HepG2 (cell line): Measurements from ENCODE around the gene DOCK11. TPM values are rescaled to one million over a fixed set of nuclear protein-coding genes. Genes with fewer than 3 reads are reported as not detected.

Experiments
- ATAC-seq: fragments of 200-7000 bp; cut with Tn5 transposase; 3 replicates; pipeline ENCODE4 v1.9.1; 2020; ENCODE audit warnings: mild to moderate bottlenecking, moderate library complexity
- BruUV-seq: library from RNA; stranded (reverse); fragments of 400-500 nt; replicated peaks from 2 replicates; lab custom pipeline; 2021; lab: Mats Ljungman, UMichigan
- CTCF ChIA-PET: fragments of 300-600 bp; formaldehyde crosslinking; extraction: SDS; loops from one replicate; lab custom pipeline; 2021; ENCODE audit warnings: low total read pairs, inconsistent platforms, low intra/inter-chr PET ratio; lab: Yijun Ruan, JAX
- POLR2A ChIA-PET: fragments of 350-600 bp; sonication (Branson Sonifier 250); formaldehyde crosslinking; loops from one replicate; lab custom pipeline; 2020; ENCODE audit warnings: antibody characterized with exemption, inconsistent platforms; lab: Yijun Ruan, JAX
- DNase-seq: peaks from one replicate; pipeline ENCODE4 v3.0.0-alpha.2; 2015; ENCODE audit warnings: low spot score
- FAIRE-seq: peaks from 3 replicates; lab custom pipeline; 2011; peaks lifted over from hg19 to GRCh38; lab: Jason Lieb, UNC
- H2AFZ ChIP-seq: one replicate; pipeline ENCODE4 v1.6.1; 2011; ENCODE audit warnings: low read length, inconsistent platforms
- H3K27ac ChIP-seq: fragments of 300-600 bp; 3 replicates; pipeline ENCODE4 v1.8.0; 2011; ENCODE audit warnings: mixed run types, mild to moderate bottlenecking, mixed read lengths, low read length, inconsistent platforms; ENCODE audit not compliant: insufficient read depth; ENCODE audit errors: extremely low read length
- H3K27me3 ChIP-seq, 2 experiments: fragments of 200-600 bp in 1 of 2; 2 replicates in 1 of 2; 3 replicates in 1 of 2; pipeline versions ENCODE4 v1.6.0 to v1.8.0; 2011; ENCODE audit warnings: low read length in 2 of 2, mild to moderate bottlenecking in 2 of 2, moderate library complexity in 2 of 2, inconsistent platforms in 1 of 2; ENCODE audit not compliant: insufficient read depth in 2 of 2, control insufficient read depth in 1 of 2
- H3K36me3 ChIP-seq, 2 experiments: fragments of 200-600 bp in 1 of 2; replicated peaks in 1 of 2; 2 replicates in 1 of 2; 3 replicates in 1 of 2; pipeline versions ENCODE4 v1.5.1 to v1.8.0; 2011; ENCODE audit warnings: low read length in 2 of 2, inconsistent platforms in 1 of 2; ENCODE audit not compliant: insufficient read depth in 2 of 2, control insufficient read depth in 1 of 2
- H3K4me1 ChIP-seq: 2 replicates; pipeline ENCODE4 v1.5.1; 2012; ENCODE audit warnings: low read length, inconsistent platforms; ENCODE audit not compliant: insufficient read depth
- H3K4me2 ChIP-seq: 2 replicates; pipeline ENCODE4 v1.6.0; 2011; ENCODE audit warnings: low read depth, low read length, inconsistent platforms
- H3K4me3 ChIP-seq, 3 experiments: fragments of 200-600 bp in 1 of 3; sonication (generic), shearing (Covaris generic) in 1 of 3; replicated peaks in 1 of 3; 2 replicates each; pipeline ENCODE4 v1.5.1; 2011 to 2016; ENCODE audit warnings: low read length in 3 of 3, inconsistent platforms in 2 of 3, low read depth in 2 of 3, mild to moderate bottlenecking in 2 of 3, control low read depth in 1 of 3, mixed read lengths in 1 of 3; ENCODE audit not compliant: insufficient read depth in 1 of 3
- H3K79me2 ChIP-seq: one replicate; pipeline ENCODE4 v1.6.1; 2011; ENCODE audit warnings: low read length, inconsistent platforms; ENCODE audit not compliant: insufficient read depth
- H3K9ac ChIP-seq: 2 replicates; pipeline ENCODE4 v1.6.0; 2011; ENCODE audit warnings: mild to moderate bottlenecking, low read depth, low read length, inconsistent platforms; ENCODE audit not compliant: insufficient read depth
- H3K9me3 ChIP-seq: 2 replicates; pipeline ENCODE4 v1.5.1; 2012; ENCODE audit warnings: mild to moderate bottlenecking, low read length
- H4K20me1 ChIP-seq: 2 replicates; pipeline ENCODE4 v1.6.0; 2011; ENCODE audit warnings: inconsistent platforms, mild to moderate bottlenecking, low read length, moderate library complexity; ENCODE audit not compliant: insufficient read depth
- AGO1 ChIP-seq: fragments of 200-400 bp; formaldehyde crosslinking; IDR thresholded peaks from 2 replicates; pipeline ENCODE4 v1.6.1; 2017; ENCODE audit warnings: mild to moderate bottlenecking, low read depth, low read length, moderate library complexity; ENCODE audit not compliant: poor library complexity, severe bottlenecking
- ATRX ChIP-seq: sonication (generic); formaldehyde crosslinking; IDR thresholded peaks from 2 replicates; pipeline ENCODE4 v1.4.0; 2020; ENCODE audit warnings: missing genetic modification reagents, borderline replicate concordance
- ELF3 ChIP-seq: IDR thresholded peaks from 2 replicates; pipeline ENCODE4 v1.6.1; 2016; ENCODE audit warnings: missing genetic modification reagents, missing compliant biosample characterization
- POLR2AphosphoS5 ChIP-seq: IDR thresholded peaks from 2 replicates; pipeline ENCODE4 v1.6.1; 2012; ENCODE audit warnings: low read depth, low read length
- REXO4 ChIP-seq: sonication (generic); formaldehyde crosslinking; IDR thresholded peaks from 2 replicates; pipeline ENCODE4 v1.8.0; 2022; ENCODE audit warnings: missing genetic modification reagents, mild to moderate bottlenecking, borderline replicate concordance
- RFXAP ChIP-seq: sonication (generic); formaldehyde crosslinking; IDR thresholded peaks from 2 replicates; pipeline ENCODE4 v1.4.0; 2020; ENCODE audit warnings: missing genetic modification reagents, borderline replicate concordance
- SIN3A ChIP-seq: IDR thresholded peaks from 2 replicates; pipeline ENCODE4 v1.6.1; 2011; ENCODE audit warnings: low read depth, mild to moderate bottlenecking, control low read depth, low read length, borderline replicate concordance
- ZEB1 ChIP-seq: IDR thresholded peaks from 2 replicates; pipeline ENCODE4 v1.6.1; 2012; ENCODE audit warnings: mild to moderate bottlenecking, low read depth, inconsistent platforms; ENCODE audit not compliant: insufficient replicate concordance
- ZNF136 ChIP-seq: sonication (generic); formaldehyde crosslinking; IDR thresholded peaks from 2 replicates; pipeline ENCODE4 v1.8.1; 2022; ENCODE audit warnings: low read depth, mild to moderate bottlenecking, moderate library complexity, missing genetic modification reagents
- ZNF263 ChIP-seq: sonication (generic); formaldehyde crosslinking; IDR thresholded peaks from 2 replicates; pipeline ENCODE4 v1.4.0; 2020; ENCODE audit warnings: missing genetic modification reagents
- ZNF317 ChIP-seq: sonication (generic); formaldehyde crosslinking; IDR thresholded peaks from 2 replicates; pipeline ENCODE4 v1.5.0; 2020; ENCODE audit warnings: mild to moderate bottlenecking, missing genetic modification reagents
- ZNF329 ChIP-seq: sonication (generic); formaldehyde crosslinking; IDR thresholded peaks from 2 replicates; pipeline ENCODE4 v1.9.0; 2021; ENCODE audit warnings: low read depth, mild to moderate bottlenecking, missing genetic modification reagents
- ZNF33B ChIP-seq: sonication (generic); formaldehyde crosslinking; IDR thresholded peaks from 2 replicates; pipeline ENCODE4 v1.5.1; 2020; ENCODE audit warnings: mild to moderate bottlenecking, missing genetic modification reagents
- ZNF501 ChIP-seq: sonication (generic); formaldehyde crosslinking; IDR thresholded peaks from 2 replicates; pipeline ENCODE4 v1.5.1; 2020; ENCODE audit warnings: mild to moderate bottlenecking, moderate library complexity, missing genetic modification reagents
- WGBS: methylation state at CpG from one replicate; pipeline ENCODE4 v1.1.6; 2017; ENCODE audit warnings: low lambda C conversion rate; 5-methylcytosine and 5-hydroxymethylcytosine counted together
- in situ Hi-C: cut with HindIII; loops from 2 replicates; pipeline ENCODE4 v1.10.0; 2017; ENCODE audit warnings: low pct_unique_long_range_greater_than_20kb; ENCODE audit not compliant: extremely low pct_ligation_motif_present
- intact Hi-C: fragments of 100-400 bp; cut with micrococcal nuclease; formaldehyde crosslinking; loops from one replicate; pipeline ENCODE4 v1.10.0; 2022; ENCODE audit not compliant: unreplicated experiment
- polyA plus RNA-seq, 8 experiments: library from polyadenylated mRNA; depleted of rRNA in 3 of 8; stranded (reverse) in 7 of 8; unstranded in 1 of 8; fragments of >200 nt; fragmentation: Illumina TruSeq in 4 of 8; extraction: Trizol in 4 of 8; gene quantifications; 2 replicates each; pipeline versions ENCODE4 v1.2.1 to v1.2.3, GENCODE V29; 2011 to 2016; ENCODE audit warnings: low read depth in 4 of 8, missing spikeins in 1 of 8, mixed read lengths in 1 of 8; ENCODE audit not compliant: insufficient read depth in 1 of 8
- total RNA-seq, 5 experiments: library from RNA; depleted of rRNA; stranded (reverse); fragments of >200 nt; fragmentation: Illumina TruSeq; extraction: Trizol; gene quantifications; 2 replicates each; pipeline ENCODE4 v1.2.3, GENCODE V29; 2016; ENCODE audit warnings: low read depth in 1 of 5
- TF ChIP-seq, protein P1 (sequence below): fragments of 450-650 bp; IDR thresholded peaks from 2 replicates; pipeline ENCODE4 v1.6.1; 2016
- TF ChIP-seq, protein P2 (sequence below): sonication (generic); formaldehyde crosslinking; IDR thresholded peaks from 2 replicates; pipeline ENCODE4 v1.9.0; 2021; ENCODE audit warnings: missing genetic modification reagents, borderline replicate concordance
- TF ChIP-seq, protein P3 (sequence below): IDR thresholded peaks from 2 replicates; pipeline ENCODE4 v1.6.1; 2016; ENCODE audit warnings: missing genetic modification reagents, missing compliant biosample characterization

The DOCK11 gene
- total and polyA plus RNA-seq, 2 of the 13 experiments (the other 11 are each of a cell fraction or from before 2014, with no cell fraction given) = 0.02 to 0.12 TPM

- ChIA-PET CTCF (no interaction called here), POLR2A (no interaction called here)
- Histone ChIP-seq H3K9me3 (no peaks in the 10 kb centered on the region), H3K27ac (no peak overlapping the region), H3K4me3 (no peak overlapping the region), H4K20me1 (no peaks in the 10 kb centered on the region), H3K4me1 (no peaks in the 10 kb centered on the region), H3K36me3 (no peaks in the 10 kb centered on the region), H3K27me3 (no peaks in the 10 kb centered on the region), H3K9ac (no peak overlapping the region), H3K4me2 (no peak overlapping the region), H3K79me2 (no peaks in the 10 kb centered on the region), H2AFZ (no peak overlapping the region)
- 34% methylated on average over 3 of the region's 3 CpGs for WGBS
- no TSS peak for BruUV-seq
- DNase-seq (no peak), ATAC-seq (no peak), FAIRE-seq (no peak)
- no peak for TF ChIP-seq ELF3 (CRISPR knock-in tag)
- TF ChIP-seq SIN3A = no peak
- no peak for TF ChIP-seq RFXAP (CRISPR knock-in tag)
- no peak for TF ChIP-seq ZNF501 (CRISPR knock-in tag)
- no peak for TF ChIP-seq ZNF136 (CRISPR knock-in tag)
- no peak for TF ChIP-seq ZNF263 (CRISPR knock-in tag)
- TF ChIP-seq, protein P1, sequence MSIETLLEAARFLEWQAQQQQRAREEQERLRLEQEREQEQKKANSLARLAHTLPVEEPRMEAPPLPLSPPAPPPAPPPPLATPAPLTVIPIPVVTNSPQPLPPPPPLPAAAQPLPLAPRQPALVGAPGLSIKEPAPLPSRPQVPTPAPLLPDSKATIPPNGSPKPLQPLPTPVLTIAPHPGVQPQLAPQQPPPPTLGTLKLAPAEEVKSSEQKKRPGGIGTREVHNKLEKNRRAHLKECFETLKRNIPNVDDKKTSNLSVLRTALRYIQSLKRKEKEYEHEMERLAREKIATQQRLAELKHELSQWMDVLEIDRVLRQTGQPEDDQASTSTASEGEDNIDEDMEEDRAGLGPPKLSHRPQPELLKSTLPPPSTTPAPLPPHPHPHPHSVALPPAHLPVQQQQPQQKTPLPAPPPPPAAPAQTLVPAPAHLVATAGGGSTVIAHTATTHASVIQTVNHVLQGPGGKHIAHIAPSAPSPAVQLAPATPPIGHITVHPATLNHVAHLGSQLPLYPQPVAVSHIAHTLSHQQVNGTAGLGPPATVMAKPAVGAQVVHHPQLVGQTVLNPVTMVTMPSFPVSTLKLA = no peak
- no peak for TF ChIP-seq ZEB1
- TF ChIP-seq POLR2AphosphoS5 = no peak
- TF ChIP-seq ZNF33B = no peak
- TF ChIP-seq, protein P2, sequence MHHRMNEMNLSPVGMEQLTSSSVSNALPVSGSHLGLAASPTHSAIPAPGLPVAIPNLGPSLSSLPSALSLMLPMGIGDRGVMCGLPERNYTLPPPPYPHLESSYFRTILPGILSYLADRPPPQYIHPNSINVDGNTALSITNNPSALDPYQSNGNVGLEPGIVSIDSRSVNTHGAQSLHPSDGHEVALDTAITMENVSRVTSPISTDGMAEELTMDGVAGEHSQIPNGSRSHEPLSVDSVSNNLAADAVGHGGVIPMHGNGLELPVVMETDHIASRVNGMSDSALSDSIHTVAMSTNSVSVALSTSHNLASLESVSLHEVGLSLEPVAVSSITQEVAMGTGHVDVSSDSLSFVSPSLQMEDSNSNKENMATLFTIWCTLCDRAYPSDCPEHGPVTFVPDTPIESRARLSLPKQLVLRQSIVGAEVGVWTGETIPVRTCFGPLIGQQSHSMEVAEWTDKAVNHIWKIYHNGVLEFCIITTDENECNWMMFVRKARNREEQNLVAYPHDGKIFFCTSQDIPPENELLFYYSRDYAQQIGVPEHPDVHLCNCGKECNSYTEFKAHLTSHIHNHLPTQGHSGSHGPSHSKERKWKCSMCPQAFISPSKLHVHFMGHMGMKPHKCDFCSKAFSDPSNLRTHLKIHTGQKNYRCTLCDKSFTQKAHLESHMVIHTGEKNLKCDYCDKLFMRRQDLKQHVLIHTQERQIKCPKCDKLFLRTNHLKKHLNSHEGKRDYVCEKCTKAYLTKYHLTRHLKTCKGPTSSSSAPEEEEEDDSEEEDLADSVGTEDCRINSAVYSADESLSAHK (CRISPR knock-in tag) = no peak
- TF ChIP-seq, protein P3, sequence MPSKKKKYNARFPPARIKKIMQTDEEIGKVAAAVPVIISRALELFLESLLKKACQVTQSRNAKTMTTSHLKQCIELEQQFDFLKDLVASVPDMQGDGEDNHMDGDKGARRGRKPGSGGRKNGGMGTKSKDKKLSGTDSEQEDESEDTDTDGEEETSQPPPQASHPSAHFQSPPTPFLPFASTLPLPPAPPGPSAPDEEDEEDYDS (CRISPR knock-in tag) = no peak
- TF ChIP-seq REXO4 (CRISPR knock-in tag) = no peak
- TF ChIP-seq ZNF329 (CRISPR knock-in tag) = no peak
- TF ChIP-seq ZNF317 (CRISPR knock-in tag) = no peak
- TF ChIP-seq AGO1 = no peak
- TF ChIP-seq ATRX (CRISPR knock-in tag) = no peak
- in situ Hi-C loops (no loop called here), intact Hi-C loops (no loop called here)
Observed at GRCh38 chrX:118569676-118570075, 74.1 kb downstream of the DOCK11 start.
